B cell (primary cell): ENCODE results near the gene SERF2. TPM values are rescaled to one million over a fixed set of nuclear protein-coding genes. Genes with fewer than 3 reads are reported as not detected.

Experiments
- ATAC-seq: fragments of 200-7000 bp; cut with Tn5 transposase; one replicate; pipeline ENCODE4 v1.10.0; 2021; ENCODE audit warnings: low read depth, mild to moderate bottlenecking, moderate number of reproducible peaks, moderate library complexity
- CTCF ChIA-PET: fragments of 350-600 bp; sonication (Branson Sonifier 250); formaldehyde crosslinking; loops from one replicate; lab custom pipeline; 2021; ENCODE audit warnings: antibody characterized with exemption, inconsistent platforms; lab: Charles Lee
- POLR2A ChIA-PET: fragments of 350-600 bp; sonication (Branson Sonifier 250); formaldehyde crosslinking; loops from one replicate; lab custom pipeline; 2021; ENCODE audit warnings: antibody characterized with exemption; lab: Charles Lee
- DNase-seq: peaks from one replicate; pipeline ENCODE4 v3.0.0; 2013
- H2AFZ ChIP-seq: 2 replicates; pipeline ENCODE4 v1.6.1; 2012; ENCODE audit warnings: mild to moderate bottlenecking, low read depth, low read length; ENCODE audit not compliant: insufficient read depth, poor library complexity, severe bottlenecking
- H3K27ac ChIP-seq, 2 donors: 1 replicate in 1 of 2; 2 replicates in 1 of 2; pipeline ENCODE4 v1.5.1; 2012 to 2013; ENCODE audit warnings: low read length in 2 of 2, mild to moderate bottlenecking in 2 of 2, moderate library complexity in 1 of 2
- H3K27me3 ChIP-seq, 4 experiments: fragments of 200-600 bp in 1 of 4; sonication (generic) in 1 of 4; replicated peaks in 1 of 4; 1 replicate in 2 of 4; 2 replicates in 2 of 4; pipeline versions ENCODE4 v1.6.1 to v1.7.0; 2013 to 2016; ENCODE audit warnings: low read length in 3 of 4, mild to moderate bottlenecking in 2 of 4, mixed read lengths in 1 of 4, moderate library complexity in 1 of 4; ENCODE audit not compliant: insufficient read depth in 4 of 4, control insufficient read depth in 3 of 4; ENCODE audit errors: control extremely low read depth in 1 of 4
- H3K36me3 ChIP-seq, 2 experiments: replicated peaks in 1 of 2; 1 replicate in 1 of 2; 2 replicates in 1 of 2; pipeline versions ENCODE4 v1.6.1 to v1.7.1; 2013; ENCODE audit warnings: low read length in 1 of 2; ENCODE audit not compliant: insufficient read depth in 2 of 2, control insufficient read depth in 1 of 2; ENCODE audit errors: control extremely low read depth in 1 of 2, extremely low read depth in 1 of 2
- H3K4me1 ChIP-seq, 2 donors: fragments of 200-600 bp in 1 of 2; sonication (generic) in 1 of 2; 1 replicate in 1 of 2; 2 replicates in 1 of 2; pipeline versions ENCODE4 v1.5.1 to v1.6.1; 2013 to 2017; ENCODE audit warnings: low read length in 2 of 2; ENCODE audit not compliant: control insufficient read depth in 2 of 2, insufficient read depth in 2 of 2
- H3K4me2 ChIP-seq: replicated peaks from 2 replicates; pipeline ENCODE3; 2012; ENCODE audit warnings: mild to moderate bottlenecking, low read depth, low read length; ENCODE audit not compliant: poor library complexity, severe bottlenecking
- H3K4me3 ChIP-seq, 5 experiments: fragments of 200-600 bp in 1 of 5; sonication (generic) in 1 of 5; 1 replicate in 3 of 5; 2 replicates in 2 of 5; pipeline versions ENCODE4 v1.5.1 to v1.7.0; 2011 to 2016; ENCODE audit warnings: low read length in 4 of 5, mild to moderate bottlenecking in 4 of 5, low read depth in 2 of 5, control low read depth in 1 of 5, moderate library complexity in 1 of 5; ENCODE audit not compliant: insufficient read depth in 1 of 5; ENCODE audit errors: control extremely low read depth in 1 of 5, extremely low read depth in 1 of 5
- H3K79me2 ChIP-seq: fragments of 200-600 bp; sonication (generic); one replicate; pipeline ENCODE4 v1.6.0; 2016; ENCODE audit warnings: low read length; ENCODE audit not compliant: control insufficient read depth, insufficient read depth
- H3K9ac ChIP-seq: fragments of 200-600 bp; sonication (generic); 2 replicates; pipeline ENCODE4 v1.6.1; 2017; ENCODE audit warnings: mild to moderate bottlenecking, low read length, moderate library complexity
- H3K9me3 ChIP-seq, 3 donors: one replicate each; pipeline versions ENCODE4 v1.6.1 to v1.7.1; 2013; ENCODE audit warnings: low read length in 2 of 3; ENCODE audit not compliant: control insufficient read depth in 2 of 3, insufficient read depth in 1 of 3; ENCODE audit errors: control extremely low read depth in 1 of 3
- H4K20me1 ChIP-seq: 2 replicates; pipeline ENCODE4 v1.6.0; 2012; ENCODE audit warnings: mild to moderate bottlenecking, low read length; ENCODE audit not compliant: insufficient read depth, control insufficient read depth, poor library complexity, severe bottlenecking
- H3K27ac Mint-ChIP-seq: one replicate; pipeline ENCODE4 v1.8.0; 2021; ENCODE audit warnings: mixed read lengths
- H3K27me3 Mint-ChIP-seq: one replicate; pipeline ENCODE4 v1.8.0; 2021; ENCODE audit warnings: mixed read lengths
- H3K4me1 Mint-ChIP-seq: one replicate; pipeline ENCODE4 v1.8.0; 2021; ENCODE audit warnings: mixed read lengths
- H3K4me3 Mint-ChIP-seq: one replicate; pipeline ENCODE4 v1.8.0; 2021; ENCODE audit warnings: mixed read lengths
- H3K9me3 Mint-ChIP-seq: one replicate; pipeline ENCODE4 v1.8.0; 2022; ENCODE audit warnings: mixed read lengths; ENCODE audit not compliant: insufficient read depth
- CTCF ChIP-seq: fragments of 200-600 bp; IDR thresholded peaks from one replicate; pipeline ENCODE4 v1.8.0; 2022; ENCODE audit warnings: antibody characterized with exemption, mild to moderate bottlenecking
- EZH2 ChIP-seq: IDR thresholded peaks from 2 replicates; pipeline ENCODE4 v1.6.1; 2012; ENCODE audit warnings: borderline replicate concordance, low read depth, mild to moderate bottlenecking, moderate library complexity, low read length; ENCODE audit not compliant: insufficient read depth, poor library complexity, severe bottlenecking
- WGBS: methylation state at CpG from one replicate; pipeline ENCODE4 v1.1.5; 2013; ENCODE audit warnings: missing lambda C conversion rate; ENCODE audit not compliant: insufficient coverage; 5-methylcytosine and 5-hydroxymethylcytosine counted together
- intact Hi-C: fragments of 100-400 bp; cut with micrococcal nuclease; formaldehyde crosslinking; loops from one replicate; pipeline ENCODE4 v1.10.0; 2022
- polyA plus RNA-seq: library from polyadenylated mRNA; depleted of rRNA; stranded (reverse); fragments of >200 nt; gene quantifications from 2 replicates; pipeline ENCODE4 v1.2.3, GENCODE V29; 2012
- total RNA-seq, 2 donors: library from RNA; stranded (reverse); fragments of 120-200 nt in 1 of 2; gene quantifications; 1 replicate in 1 of 2; 2 replicates in 1 of 2; pipeline versions ENCODE4 v1.2.3 to v1.2.4, GENCODE V29; 2013 to 2022

Gene SERF2
- total and polyA plus RNA-seq, 2 donors (not counting 1 experiment from before 2014, with no cell fraction given), result 455 to 806 TPM

- WGBS, result no CpG with 5 or more reads among the region's 2 CpGs
- H3K9ac ChIP-seq, result no peak overlapping the region
These were observed 3.1 kb downstream of the SERF2 start for GRCh38 chr15:43795197-43795596.

GRCh38 chr15:43795997-43796396 is 3.9 kb downstream of the SERF2 start:
- peaks cover 0 to 55% of the 10 kb centered on the region in 2 experiments for H3K36me3 ChIP-seq
- DNase-seq (no peak), ATAC-seq (no peak)
- ChIA-PET CTCF (interaction anchor here (1.0 to 3.2 kb wide), 2 partner anchors 19 to 25 kb away, joined by 4 to 13 read pairs; partner anchors contain the start of gene ELL3), POLR2A (no interaction called here)
- no peak for TF ChIP-seq CTCF
- no peak for TF ChIP-seq EZH2
- no peak overlapping the region for H3K9ac ChIP-seq
- intact Hi-C loops, result no loop called here
- peaks cover 42% of the 10 kb centered on the region for H3K79me2 ChIP-seq
- H3K27me3 ChIP-seq, result no peaks in the 10 kb centered on the region
- no peak overlapping the region for H2AFZ ChIP-seq
- Mint-ChIP-seq H3K9me3 (no peaks in the 10 kb centered on the region), H3K4me3 (no peak overlapping the region), H3K27ac (peak overlapping the region; percentile 26), H3K27me3 (no peaks in the 10 kb centered on the region), H3K4me1 (peaks cover 74% of the 10 kb centered on the region)
- H3K4me3 ChIP-seq, result no peak overlapping the region
- peaks cover 0 to 12% (median 0%) of the 10 kb centered on the region in 3 donors for H3K9me3 ChIP-seq
- H4K20me1 ChIP-seq, result peaks cover 36% of the 10 kb centered on the region
- H3K27ac ChIP-seq, result no peak overlapping the region
- H3K4me1 ChIP-seq, result peaks cover 21 to 56% of the 10 kb centered on the region in 2 donors
- H3K4me2 ChIP-seq, result no peak overlapping the region

More at GRCh38 chr15:43795197-43795596, 3.1 kb downstream of the SERF2 start:
- H3K79me2 ChIP-seq, result peaks cover 34% of the 10 kb centered on the region
- H2AFZ ChIP-seq, result no peak overlapping the region
- H3K27ac Mint-ChIP-seq, result no peak overlapping the region
- H3K4me1 Mint-ChIP-seq, result peaks cover 71% of the 10 kb centered on the region
- no peak overlapping the region for H3K27ac ChIP-seq
- H4K20me1 ChIP-seq, result peaks cover 36% of the 10 kb centered on the region
- no peak overlapping the region for H3K4me3 Mint-ChIP-seq
- H3K4me2 ChIP-seq, result no peak overlapping the region
- no peaks in the 10 kb centered on the region for H3K9me3 Mint-ChIP-seq
- no peaks in the 10 kb centered on the region for H3K27me3 ChIP-seq
- intact Hi-C loops, result no loop called here
- no peak for TF ChIP-seq CTCF
- TF ChIP-seq EZH2, result no peak
- no peaks in the 10 kb centered on the region for H3K27me3 Mint-ChIP-seq
- H3K36me3 ChIP-seq, result peaks cover 0 to 55% of the 10 kb centered on the region in 2 experiments
- no peak for ATAC-seq
- ChIA-PET POLR2A (no interaction called here), CTCF (interaction anchor here (1.0 to 3.2 kb wide), 2 partner anchors 18 to 25 kb away, joined by 4 to 13 read pairs; partner anchors contain the start of gene ELL3)
- no peak for DNase-seq
- H3K4me3 ChIP-seq, result no peak overlapping the region
- H3K9me3 ChIP-seq, result peaks cover 0 to 12% (median 0%) of the 10 kb centered on the region in 3 donors
- peaks cover 23 to 59% of the 10 kb centered on the region in 2 donors for H3K4me1 ChIP-seq
